Measurements from ENCODE around the gene MYO9A. TPM values are rescaled to one million over a fixed set of nuclear protein-coding genes. Genes with fewer than 3 reads are reported as not detected.

MYO9A gene
- total RNA-seq, 4 donors from 2014 or later: 71.1 to 96.8 (median 80.8) TPM

- TF ChIP-seq EP300 (IDR thresholded peaks at IDR 0.05) (no peak), POLR2A (IDR thresholded peaks at IDR 0.05; ENCODE audit: low read depth) (no peak), POLR2AphosphoS5 (IDR thresholded peaks at IDR 0.05) (no peak), CTCF (IDR thresholded peaks at IDR 0.05) (no peak)
- DNase-seq (ENCODE audit: extremely low spot score): no peak
- 86% methylated on average over 2 of the region's 2 CpGs for WGBS
- Histone ChIP-seq H3K36me3 (peaks cover 12 to 90% (median 60%) of the 10 kb centered on the region in 4 donors), H3K4me3 (no peak overlapping the region), H3K4me1 (no peaks in the 10 kb centered on the region), H3K9me3 (no peaks in the 10 kb centered on the region), H3K27me3 (no peaks in the 10 kb centered on the region), H3K27ac (replicated peaks in 1 of 4) (no peak overlapping the region)
- intact Hi-C loops (cut with DNase I): no loop called here
These were observed 273.0 kb downstream of the MYO9A start for GRCh38 chr15:71844916-71845315.

GRCh38 chr15:71841563-71841962, 276.4 kb downstream of the MYO9A start:
- no peak for TF ChIP-seq EP300 (IDR thresholded peaks at IDR 0.05)
- TF ChIP-seq POLR2AphosphoS5 (IDR thresholded peaks at IDR 0.05): no peak
- TF ChIP-seq CTCF (IDR thresholded peaks at IDR 0.05): no peak
- TF ChIP-seq POLR2A (IDR thresholded peaks at IDR 0.05; ENCODE audit: low read depth): no peak
- no peak overlapping the region for H3K27ac ChIP-seq (replicated peaks in 1 of 4)
- H3K4me3 ChIP-seq: no peak overlapping the region
- H3K4me1 ChIP-seq: peaks cover 0 to 16% (median 5%) of the 10 kb centered on the region in 4 donors
- WGBS: 99% methylated on average over 3 of the region's 3 CpGs
- peaks cover 0 to 57% (median 29%) of the 10 kb centered on the region in 4 donors for H3K36me3 ChIP-seq
- intact Hi-C loops (cut with DNase I): no loop called here
- DNase-seq (ENCODE audit: extremely low spot score): no peak
- no peaks in the 10 kb centered on the region for H3K9me3 ChIP-seq
- no peaks in the 10 kb centered on the region for H3K27me3 ChIP-seq

GRCh38 chr15:71830981-71831380, 287.0 kb downstream of the MYO9A start:
- H3K27me3 ChIP-seq: no peaks in the 10 kb centered on the region
- H3K4me3 ChIP-seq: no peak overlapping the region
- H3K27ac ChIP-seq (replicated peaks in 1 of 4): no peak overlapping the region
- DNase-seq (ENCODE audit: extremely low spot score): no peak
- no peak for TF ChIP-seq EP300 (IDR thresholded peaks at IDR 0.05)
- no peak for TF ChIP-seq POLR2A (IDR thresholded peaks at IDR 0.05; ENCODE audit: low read depth)
- TF ChIP-seq CTCF (IDR thresholded peaks at IDR 0.05): no peak
- no peak for TF ChIP-seq POLR2AphosphoS5 (IDR thresholded peaks at IDR 0.05)
- H3K36me3 ChIP-seq: peaks cover 37 to 55% (median 42%) of the 10 kb centered on the region in 4 donors
- no peaks in the 10 kb centered on the region for H3K9me3 ChIP-seq
- intact Hi-C loops (cut with DNase I): no loop called here
- peaks cover 0 to 10% (median 2%) of the 10 kb centered on the region in 4 donors for H3K4me1 ChIP-seq
- 72% methylated on average over 2 of the region's 2 CpGs for WGBS

GRCh38 chr15:71826196-71826595, 291.8 kb downstream of the MYO9A start:
- no peak for DNase-seq (ENCODE audit: extremely low spot score)
- 77% methylated on average over 5 of the region's 5 CpGs for WGBS
- Histone ChIP-seq H3K36me3 (peaks cover 47 to 89% (median 74%) of the 10 kb centered on the region in 4 donors), H3K27me3 (no peaks in the 10 kb centered on the region), H3K4me1 (no peaks in the 10 kb centered on the region), H3K9me3 (peaks cover 0 to 9% (median 4%) of the 10 kb centered on the region in 4 donors), H3K27ac (replicated peaks in 1 of 4) (no peak overlapping the region), H3K4me3 (no peak overlapping the region)
- no peak for TF ChIP-seq POLR2A (IDR thresholded peaks at IDR 0.05; ENCODE audit: low read depth)
- TF ChIP-seq CTCF (IDR thresholded peaks at IDR 0.05): no peak
- intact Hi-C loops (cut with DNase I): no loop called here
